T-helper 2 cell treated with Interferon-gamma antibody and Interleukin-4, amounts not matched to agents 5 μg/mL and 100 μg/mL, for 36 hours (primary cell): ENCODE results near the gene MORC4.

ENCODE experiments used
- DNase-seq: peaks from one replicate; pipeline ENCODE4 v3.0.0; 2021; ENCODE audit warnings: low spot score
- H3K27ac Mint-ChIP-seq: one replicate; pipeline ENCODE4 v1.8.0; 2021; ENCODE audit warnings: mild to moderate bottlenecking, mixed read lengths
- H3K27me3 Mint-ChIP-seq: one replicate; pipeline ENCODE4 v1.8.0; 2021; ENCODE audit warnings: low read depth, mixed read lengths
- H3K36me3 Mint-ChIP-seq: one replicate; pipeline ENCODE4 v1.8.0; 2021; ENCODE audit warnings: low read depth, mixed read lengths
- H3K4me1 Mint-ChIP-seq: one replicate; pipeline ENCODE4 v1.8.0; 2021; ENCODE audit warnings: low read depth, mixed read lengths
- H3K4me3 Mint-ChIP-seq: one replicate; pipeline ENCODE4 v1.8.0; 2022; ENCODE audit warnings: mild to moderate bottlenecking, moderate library complexity, mixed read lengths
- H3K9me3 Mint-ChIP-seq: one replicate; pipeline ENCODE4 v1.8.0; 2021; ENCODE audit warnings: mixed read lengths

The MORC4 gene

GRCh38 chrX:107000013-107000515 is at the start of gene MORC4:
TSS of gene MORC4 (minus strand) at chrX:107000212. CDS start at chrX:106999969, 243 bp downstream.
- H3K9me3 Mint-ChIP-seq: no peaks in the 10 kb centered on the region
- peak; percentile 47 for DNase-seq
- H3K4me1 Mint-ChIP-seq: peaks cover 9% of the 10 kb centered on the region
- H3K27ac Mint-ChIP-seq: peak within 1 kb of the TSS; percentile 46
- no peaks in the 10 kb centered on the region for H3K36me3 Mint-ChIP-seq
- peak within 1 kb of the TSS; percentile 90 for H3K4me3 Mint-ChIP-seq
- no peaks in the 10 kb centered on the region for H3K27me3 Mint-ChIP-seq

GRCh38 chrX:107047622-107048021 is 47.6 kb upstream of the MORC4 start:
- H3K9me3 Mint-ChIP-seq: no peaks in the 10 kb centered on the region
- no peak overlapping the region for H3K27ac Mint-ChIP-seq
- H3K27me3 Mint-ChIP-seq: no peaks in the 10 kb centered on the region
- no peak for DNase-seq
- H3K4me3 Mint-ChIP-seq: no peak overlapping the region
- H3K36me3 Mint-ChIP-seq: no peaks in the 10 kb centered on the region
- H3K4me1 Mint-ChIP-seq: no peaks in the 10 kb centered on the region

DNA sequence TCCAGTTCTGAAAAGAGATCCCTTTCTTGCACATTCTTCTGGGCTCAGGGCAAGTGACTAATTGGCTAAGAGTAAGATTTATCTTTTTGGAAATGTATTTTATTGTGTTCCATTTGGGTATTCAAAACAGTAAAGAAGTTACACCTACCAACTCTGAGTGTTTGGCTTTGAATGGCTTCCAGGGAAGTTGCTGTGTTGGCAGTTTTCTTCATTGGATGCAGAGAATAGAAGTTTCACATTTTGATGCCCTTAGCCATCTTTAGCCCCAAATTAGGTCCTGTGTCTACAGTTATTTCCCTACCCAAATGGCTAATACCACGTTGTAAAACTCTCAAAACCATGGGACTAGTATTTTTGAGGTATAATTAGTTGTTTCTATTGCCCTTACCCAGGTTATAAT is 29.7 kb upstream of the MORC4 start:
- Mint-ChIP-seq H3K27ac (no peak overlapping the region), H3K4me3 (no peak overlapping the region), H3K9me3 (no peaks in the 10 kb centered on the region), H3K27me3 (no peaks in the 10 kb centered on the region), H3K4me1 (no peaks in the 10 kb centered on the region), H3K36me3 (no peaks in the 10 kb centered on the region)
- no peak for DNase-seq

DNA sequence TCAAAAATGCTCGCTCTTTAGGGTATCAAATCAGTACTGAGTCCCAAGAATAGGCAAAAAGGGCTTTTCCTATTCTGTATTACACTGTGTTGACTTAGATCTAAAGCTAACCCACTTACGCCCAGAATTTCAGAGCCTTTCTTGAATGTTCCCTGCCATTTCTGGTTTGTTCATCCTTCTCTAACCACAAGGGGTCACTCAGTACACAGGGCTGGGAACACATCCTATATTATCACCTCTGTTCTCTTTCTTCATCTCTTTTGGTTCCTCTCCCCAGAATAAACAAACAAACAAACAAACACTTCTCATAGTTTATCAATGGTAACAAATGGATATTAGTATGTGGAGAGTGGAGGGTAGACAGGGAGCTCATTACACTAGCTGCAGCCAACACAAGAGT is 25.5 kb upstream of the MORC4 start:
- Mint-ChIP-seq H3K27ac (no peak overlapping the region), H3K4me1 (no peaks in the 10 kb centered on the region), H3K27me3 (no peaks in the 10 kb centered on the region), H3K9me3 (no peaks in the 10 kb centered on the region), H3K4me3 (no peak overlapping the region), H3K36me3 (no peaks in the 10 kb centered on the region)
- no peak for DNase-seq

- no peaks in the 10 kb centered on the region for H3K9me3 Mint-ChIP-seq
- DNase-seq: no peak
- no peak overlapping the region for H3K4me3 Mint-ChIP-seq
- no peaks in the 10 kb centered on the region for H3K36me3 Mint-ChIP-seq
- no peaks in the 10 kb centered on the region for H3K4me1 Mint-ChIP-seq
- no peak overlapping the region for H3K27ac Mint-ChIP-seq
- no peaks in the 10 kb centered on the region for H3K27me3 Mint-ChIP-seq
Measured at GRCh38 chrX:107014936-107015335, 14.9 kb upstream of the MORC4 start.

- no peaks in the 10 kb centered on the region for H3K4me1 Mint-ChIP-seq
- H3K27ac Mint-ChIP-seq: no peak overlapping the region
- H3K27me3 Mint-ChIP-seq: no peaks in the 10 kb centered on the region
- H3K4me3 Mint-ChIP-seq: no peak overlapping the region
- no peaks in the 10 kb centered on the region for H3K36me3 Mint-ChIP-seq
- DNase-seq: no peak
- no peaks in the 10 kb centered on the region for H3K9me3 Mint-ChIP-seq
Measured at GRCh38 chrX:107008034-107008433, 8.0 kb upstream of the MORC4 start.

GRCh38 chrX:106999002-106999975 is 723 bp downstream of the MORC4 start:
- H3K4me3 Mint-ChIP-seq: peak overlapping the region; percentile 90
- no peaks in the 10 kb centered on the region for H3K36me3 Mint-ChIP-seq
- H3K4me1 Mint-ChIP-seq: peaks cover 9% of the 10 kb centered on the region
- peak; percentile 21 for DNase-seq
- H3K27me3 Mint-ChIP-seq: no peaks in the 10 kb centered on the region
- no peaks in the 10 kb centered on the region for H3K9me3 Mint-ChIP-seq
- peak overlapping the region; percentile 46 for H3K27ac Mint-ChIP-seq

GRCh38 chrX:106997611-106998010 is 2.4 kb downstream of the MORC4 start:
- Mint-ChIP-seq H3K36me3 (no peaks in the 10 kb centered on the region), H3K9me3 (no peaks in the 10 kb centered on the region), H3K4me1 (peaks cover 9% of the 10 kb centered on the region), H3K4me3 (no peak overlapping the region), H3K27ac (no peak overlapping the region), H3K27me3 (no peaks in the 10 kb centered on the region)
- no peak for DNase-seq

GRCh38 chrX:106995678-106996077 is 4.3 kb downstream of the MORC4 start:
- no peak overlapping the region for H3K27ac Mint-ChIP-seq
- no peaks in the 10 kb centered on the region for H3K9me3 Mint-ChIP-seq

GRCh38 chrX:106987488-106987887 is 12.5 kb downstream of the MORC4 start:
- Mint-ChIP-seq H3K9me3 (no peaks in the 10 kb centered on the region), H3K36me3 (no peaks in the 10 kb centered on the region), H3K27me3 (no peaks in the 10 kb centered on the region), H3K4me1 (peaks cover 7% of the 10 kb centered on the region), H3K27ac (no peak overlapping the region), H3K4me3 (peak overlapping the region; percentile 26)
- DNase-seq: no peak

More at GRCh38 chrX:106995678-106996077, 4.3 kb downstream of the MORC4 start:
- no peak for DNase-seq
- no peaks in the 10 kb centered on the region for H3K27me3 Mint-ChIP-seq
- no peaks in the 10 kb centered on the region for H3K36me3 Mint-ChIP-seq
- peaks cover 9% of the 10 kb centered on the region for H3K4me1 Mint-ChIP-seq
- H3K4me3 Mint-ChIP-seq: no peak overlapping the region

DNA sequence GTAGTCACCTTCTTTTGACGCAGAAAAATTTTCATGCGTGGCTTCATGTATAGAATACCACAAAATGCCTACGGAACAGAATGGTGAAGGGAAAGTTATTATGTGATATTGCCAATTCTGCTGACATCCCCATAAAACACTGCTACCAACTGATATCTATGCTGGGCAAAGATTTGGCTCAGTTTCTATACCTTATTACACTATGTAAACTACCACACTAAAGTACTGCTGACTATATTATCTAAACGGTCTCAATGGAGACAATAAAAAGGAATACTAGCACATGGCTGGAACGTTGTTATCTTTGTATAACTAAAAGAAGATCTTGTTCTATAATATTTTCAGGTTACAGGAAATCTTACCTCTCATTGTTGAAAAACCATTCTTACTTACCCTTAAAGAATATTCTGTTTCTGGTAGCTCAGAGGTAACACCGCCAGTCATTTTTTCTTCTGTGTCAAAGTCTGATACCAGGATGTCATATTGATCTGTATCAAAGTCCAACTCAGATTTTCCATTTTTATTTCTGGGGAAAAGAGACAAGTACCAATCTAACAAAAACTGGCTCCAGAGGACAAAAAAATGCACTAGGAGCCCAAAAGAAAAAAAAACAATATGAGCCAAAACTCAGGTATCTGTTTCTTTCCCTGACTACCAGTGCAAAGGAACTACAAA is 18.9 kb downstream of the MORC4 start:
- Mint-ChIP-seq H3K27me3 (no peaks in the 10 kb centered on the region), H3K36me3 (peaks cover 1% of the 10 kb centered on the region), H3K27ac (no peak overlapping the region), H3K4me3 (no peak overlapping the region), H3K9me3 (no peaks in the 10 kb centered on the region), H3K4me1 (no peaks in the 10 kb centered on the region)
- no peak for DNase-seq

DNA sequence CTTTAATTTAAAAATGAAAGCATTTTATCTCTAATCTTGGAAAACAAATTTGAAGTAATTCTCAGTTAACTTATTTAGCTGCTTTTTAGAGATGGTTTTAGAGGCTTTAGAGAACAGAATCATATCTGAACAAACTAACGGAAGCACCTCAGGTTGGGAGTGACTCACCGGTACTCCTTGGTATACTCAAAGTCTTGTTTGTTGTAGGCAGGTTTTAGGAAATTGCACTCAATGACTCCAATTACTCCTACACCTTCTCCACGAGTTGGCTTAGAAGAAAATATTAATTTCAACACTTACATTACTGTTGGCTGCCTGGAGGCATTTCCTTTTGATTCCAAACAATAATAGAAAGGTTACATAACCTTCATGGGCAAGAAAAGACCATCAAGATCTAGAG is 23.6 kb downstream of the MORC4 start:
- H3K4me3 Mint-ChIP-seq: no peak overlapping the region
- H3K4me1 Mint-ChIP-seq: no peaks in the 10 kb centered on the region
- H3K9me3 Mint-ChIP-seq: no peaks in the 10 kb centered on the region
- peaks cover 1% of the 10 kb centered on the region for H3K36me3 Mint-ChIP-seq
- H3K27ac Mint-ChIP-seq: no peak overlapping the region
- no peaks in the 10 kb centered on the region for H3K27me3 Mint-ChIP-seq
- DNase-seq: no peak

- Mint-ChIP-seq H3K27me3 (no peaks in the 10 kb centered on the region), H3K4me3 (no peak overlapping the region), H3K4me1 (no peaks in the 10 kb centered on the region), H3K36me3 (peaks cover 6% of the 10 kb centered on the region), H3K9me3 (peaks cover 4% of the 10 kb centered on the region), H3K27ac (no peak overlapping the region)
- DNase-seq: no peak
Measured at GRCh38 chrX:106973433-106974149, 26.4 kb downstream of the MORC4 start.

GRCh38 chrX:106972896-106973295 is 27.1 kb downstream of the MORC4 start:
- no peaks in the 10 kb centered on the region for H3K4me1 Mint-ChIP-seq
- peaks cover 6% of the 10 kb centered on the region for H3K36me3 Mint-ChIP-seq
- no peaks in the 10 kb centered on the region for H3K27me3 Mint-ChIP-seq
- H3K9me3 Mint-ChIP-seq: peaks cover 7% of the 10 kb centered on the region
- DNase-seq: no peak
- H3K27ac Mint-ChIP-seq: no peak overlapping the region
- no peak overlapping the region for H3K4me3 Mint-ChIP-seq
